H1 (cell line): ENCODE data around the gene ABHD2. TPM values are rescaled to one million over a fixed set of nuclear protein-coding genes. Genes with fewer than 3 reads are reported as not detected.

Experiments used
- CTCF ChIA-PET: fragments of 300-600 bp; sonication (Branson Sonifier 250); formaldehyde crosslinking; loops from one replicate; lab custom pipeline; 2021; ENCODE audit not compliant: partially characterized antibody; lab: Charles Lee
- POLR2A ChIA-PET: fragments of 300-600 bp; sonication (Branson Sonifier 250); formaldehyde crosslinking; loops from one replicate; lab custom pipeline; 2021; ENCODE audit warnings: inconsistent platforms; ENCODE audit not compliant: partially characterized antibody; lab: Charles Lee
- DNase-seq, 2 experiments: peaks; one replicate each; pipeline versions ENCODE4 v3.0.0 to v3.0.0-alpha.2; 2010 to 2022; ENCODE audit warnings: low spot score in 2 of 2, low read depth in 1 of 2, mixed read lengths in 1 of 2
- FAIRE-seq: peaks from 2 replicates; lab custom pipeline; 2011; peaks lifted over from hg19 to GRCh38; lab: Jason Lieb, UNC
- H2AFZ ChIP-seq: 2 replicates; pipeline ENCODE4 v1.8.1; 2012; ENCODE audit warnings: low read length, inconsistent platforms
- H2AK5ac ChIP-seq: 2 replicates; pipeline ENCODE4 v1.6.1; 2013; ENCODE audit warnings: low read depth, low read length
- H2BK120ac ChIP-seq: replicated peaks from 2 replicates; pipeline ENCODE3; 2013; ENCODE audit warnings: low read depth, low read length, inconsistent platforms
- H2BK12ac ChIP-seq: 2 replicates; pipeline ENCODE4 v1.6.1; 2013; ENCODE audit warnings: low read depth, low read length
- H2BK15ac ChIP-seq: 2 replicates; pipeline ENCODE4 v1.6.1; 2013; ENCODE audit warnings: low read length
- H2BK20ac ChIP-seq: 2 replicates; pipeline ENCODE4 v1.6.1; 2013; ENCODE audit warnings: low read length
- H2BK5ac ChIP-seq: 2 replicates; pipeline ENCODE4 v1.6.1; 2013; ENCODE audit warnings: low read depth, low read length
- H3K14ac ChIP-seq: 2 replicates; pipeline ENCODE4 v1.6.1; 2013; ENCODE audit warnings: inconsistent platforms; ENCODE audit not compliant: insufficient read length
- H3K18ac ChIP-seq: 2 replicates; pipeline ENCODE4 v1.6.1; 2013; ENCODE audit warnings: low read length; ENCODE audit errors: extremely low read depth
- H3K23ac ChIP-seq: 2 replicates; pipeline ENCODE4 v1.6.1; 2013; ENCODE audit warnings: inconsistent platforms; ENCODE audit not compliant: insufficient read length
- H3K23me2 ChIP-seq: 2 replicates; pipeline ENCODE4 v1.6.1; 2013; ENCODE audit warnings: low read depth, low read length
- H3K27ac ChIP-seq: 2 replicates; pipeline ENCODE4 v1.6.1; 2011; ENCODE audit warnings: low read depth, low read length, inconsistent platforms
- H3K27me3 ChIP-seq, 4 experiments: replicated peaks in 1 of 4; 1 replicate in 1 of 4; 2 replicates in 3 of 4; pipeline versions ENCODE4 v1.6.1 to v1.8.1; 2011 to 2013; ENCODE audit warnings: low read length in 3 of 4, mild to moderate bottlenecking in 3 of 4, inconsistent platforms in 2 of 4, mixed read lengths in 2 of 4, moderate library complexity in 1 of 4; ENCODE audit not compliant: control insufficient read depth in 3 of 4, insufficient read depth in 3 of 4; ENCODE audit errors: extremely low read depth in 1 of 4
- H3K36me3 ChIP-seq, 4 experiments: 2 replicates each; pipeline versions ENCODE4 v1.6.1 to v1.8.1; 2011 to 2013; ENCODE audit warnings: mild to moderate bottlenecking in 4 of 4, low read length in 3 of 4, moderate library complexity in 2 of 4, control low read depth in 1 of 4, inconsistent platforms in 1 of 4; ENCODE audit not compliant: insufficient read depth in 4 of 4, control insufficient read depth in 2 of 4
- H3K4ac ChIP-seq: replicated peaks from 2 replicates; pipeline ENCODE3; 2013; ENCODE audit warnings: low read length, low read depth, mixed read lengths, inconsistent platforms; ENCODE audit not compliant: insufficient read length
- H3K4me1 ChIP-seq, 4 experiments: replicated peaks in 1 of 4; 1 replicate in 1 of 4; 2 replicates in 3 of 4; pipeline versions ENCODE4 v1.6.1 to v1.8.1; 2011 to 2013; ENCODE audit warnings: low read length in 3 of 4, inconsistent platforms in 2 of 4, mixed read lengths in 1 of 4; ENCODE audit not compliant: insufficient read depth in 4 of 4, control insufficient read depth in 3 of 4
- H3K4me2 ChIP-seq, 2 experiments: 2 replicates each; pipeline versions ENCODE4 v1.6.1 to v1.8.1; 2011 to 2013; ENCODE audit warnings: low read depth in 2 of 2, low read length in 2 of 2, control low read depth in 1 of 2, inconsistent platforms in 1 of 2, mild to moderate bottlenecking in 1 of 2; ENCODE audit not compliant: insufficient read depth in 1 of 2
- H3K4me3 ChIP-seq, 4 experiments: fragments of 200-600, 300-600 bp in 1 of 4; sonication (generic), shearing (Covaris generic), sonication (Bioruptor Twin) in 1 of 4; 2 replicates each; pipeline versions ENCODE4 v1.5.1 to v1.8.1; 2011 to 2016; ENCODE audit warnings: low read length in 4 of 4, low read depth in 3 of 4, control low read depth in 2 of 4, inconsistent platforms in 2 of 4, mild to moderate bottlenecking in 2 of 4, mixed read lengths in 1 of 4, moderate library complexity in 1 of 4; ENCODE audit not compliant: insufficient read depth in 2 of 4; ENCODE audit errors: extremely low read depth in 1 of 4
- H3K56ac ChIP-seq: replicated peaks from 2 replicates; pipeline ENCODE3; 2013; ENCODE audit warnings: low read depth, mild to moderate bottlenecking, mixed read lengths, low read length, inconsistent platforms; ENCODE audit not compliant: insufficient read length
- H3K79me1 ChIP-seq: 2 replicates; pipeline ENCODE4 v1.6.1; 2013; ENCODE audit warnings: low read depth, low read length, control low read depth
- H3K79me2 ChIP-seq, 2 experiments: 2 replicates each; pipeline versions ENCODE4 v1.6.1 to v1.8.1; 2012 to 2013; ENCODE audit warnings: low read length in 2 of 2, mild to moderate bottlenecking in 2 of 2, inconsistent platforms in 1 of 2; ENCODE audit not compliant: insufficient read depth in 2 of 2, control insufficient read depth in 1 of 2
- H3K9ac ChIP-seq, 4 experiments: replicated peaks in 1 of 4; 1 replicate in 1 of 4; 2 replicates in 3 of 4; pipeline versions ENCODE4 v1.6.1 to v1.8.1; 2011 to 2013; ENCODE audit warnings: low read depth in 3 of 4, low read length in 3 of 4, control low read depth in 2 of 4, mild to moderate bottlenecking in 2 of 4, moderate library complexity in 2 of 4, inconsistent platforms in 1 of 4; ENCODE audit errors: extremely low read depth in 1 of 4
- H3K9me3 ChIP-seq, 2 experiments: 2 replicates each; pipeline versions ENCODE4 v1.6.1 to v1.8.1; 2012 to 2013; ENCODE audit warnings: mild to moderate bottlenecking in 2 of 2, moderate library complexity in 2 of 2, control low read depth in 1 of 2, inconsistent platforms in 1 of 2, low read depth in 1 of 2, low read length in 1 of 2, mixed read lengths in 1 of 2; ENCODE audit not compliant: insufficient read depth in 2 of 2
- H4K20me1 ChIP-seq, 2 experiments: replicated peaks in 1 of 2; 2 replicates each; pipeline versions ENCODE3 to v1.8.1; 2011 to 2013; ENCODE audit warnings: inconsistent platforms in 2 of 2, low read length in 2 of 2, mild to moderate bottlenecking in 1 of 2; ENCODE audit not compliant: insufficient read depth in 2 of 2, control insufficient read depth in 1 of 2
- H4K5ac ChIP-seq: 2 replicates; pipeline ENCODE4 v1.6.1; 2013; ENCODE audit warnings: low read length, low read depth, mixed read lengths, inconsistent platforms; ENCODE audit not compliant: insufficient read length
- H4K8ac ChIP-seq: 2 replicates; pipeline ENCODE4 v1.8.0; 2013; ENCODE audit warnings: mild to moderate bottlenecking, moderate library complexity, low read length, inconsistent platforms; ENCODE audit not compliant: insufficient read depth; ENCODE audit errors: extremely low read depth
- H4K91ac ChIP-seq: replicated peaks from 2 replicates; pipeline ENCODE3; 2013; ENCODE audit warnings: low read length, mixed read lengths, inconsistent platforms; ENCODE audit not compliant: insufficient read length
- BRCA1 ChIP-seq: IDR thresholded peaks from 2 replicates; pipeline ENCODE4 v1.6.1; 2012; ENCODE audit warnings: low read depth, low read length, improper control_type of control experiment
- CTBP2 ChIP-seq: IDR thresholded peaks from 2 replicates; pipeline ENCODE4 v1.7.0; 2011; ENCODE audit warnings: borderline replicate concordance, mild to moderate bottlenecking, moderate library complexity, mixed read lengths, low read length; ENCODE audit not compliant: insufficient read depth, insufficient read length
- KDM1A ChIP-seq: fragments of 200-600, 300-600 bp; sonication (generic); IDR thresholded peaks from 2 replicates; pipeline ENCODE4 v1.7.1; 2016; ENCODE audit warnings: mild to moderate bottlenecking, low read length, borderline replicate concordance
- MAX ChIP-seq: IDR thresholded peaks from 2 replicates; pipeline ENCODE4 v1.6.1; 2012; ENCODE audit warnings: inconsistent platforms
- RBBP5 ChIP-seq: IDR thresholded peaks from 2 replicates; pipeline ENCODE4 v1.7.1; 2012; ENCODE audit warnings: low read depth, mild to moderate bottlenecking, inconsistent platforms, low read length, moderate library complexity, borderline replicate concordance
- RNF2 ChIP-seq: fragments of 200-900, 300-1000 bp; sonication (generic); IDR thresholded peaks from 2 replicates; pipeline ENCODE4 v1.7.1; 2016; ENCODE audit warnings: borderline replicate concordance, low read depth, mild to moderate bottlenecking, antibody characterized with exemption, low read length; ENCODE audit not compliant: poor library complexity, severe bottlenecking; ENCODE audit errors: missing control alignments
- SIRT6 ChIP-seq: IDR thresholded peaks from one replicate; pipeline ENCODE4 v1.7.1; 2012; ENCODE audit warnings: low read length, inconsistent platforms
- SIX5 ChIP-seq: IDR thresholded peaks from 2 replicates; pipeline ENCODE4 v1.6.1; 2011; ENCODE audit warnings: mild to moderate bottlenecking, low read depth, low read length
- SP4 ChIP-seq: IDR thresholded peaks from 2 replicates; pipeline ENCODE4 v1.6.1; 2012; ENCODE audit warnings: low read length, inconsistent platforms
- TAF1 ChIP-seq: IDR thresholded peaks from 2 replicates; pipeline ENCODE4 v1.6.1; 2011; ENCODE audit warnings: mild to moderate bottlenecking, low read depth, low read length
- TAF7 ChIP-seq: optimal IDR thresholded peaks from 2 replicates; pipeline ENCODE3; 2011; ENCODE audit warnings: low read depth, mild to moderate bottlenecking, inconsistent platforms, low read length, moderate library complexity, borderline replicate concordance
- TBP ChIP-seq: IDR thresholded peaks from 2 replicates; pipeline ENCODE4 v1.6.1; 2011; ENCODE audit warnings: low read depth, low read length, improper control_type of control experiment
- WGBS, 2 experiments: shearing (Covaris generic) in 1 of 2; methylation state at CpG; one replicate each; pipeline versions ENCODE4 v1.1.6 to v1.1.7; 2013 to 2015; ENCODE audit warnings: low lambda C conversion rate in 2 of 2, mixed read lengths in 2 of 2, inconsistent platforms in 1 of 2, low coverage in 1 of 2, missing lambda C conversion rate in 1 of 2; ENCODE audit not compliant: insufficient replicate concordance in 2 of 2, insufficient coverage in 1 of 2, insufficient read length in 1 of 2; ENCODE audit errors: extremely low coverage in 1 of 2, missing lambda C conversion rate in 1 of 2; 5-methylcytosine and 5-hydroxymethylcytosine counted together
- polyA plus RNA-seq, 7 experiments: library from polyadenylated mRNA; depleted of rRNA in 3 of 7; stranded (reverse) in 5 of 7; unstranded in 2 of 7; fragments of >200 nt in 5 of 7; fragments of 200-250 nt in 2 of 7; gene quantifications; 1 replicate in 5 of 7; 2 replicates in 1 of 7; 4 replicates in 1 of 7; pipeline versions ENCODE4 v1.2.1 to v1.2.3, GENCODE V29; 2011 to 2013; ENCODE audit warnings: missing spikeins in 2 of 7, mixed read lengths in 2 of 7
- total RNA-seq: library from RNA; stranded (reverse); fragmentation: NEBNext Ultra II Directional; extraction: Animal tissue kit (Norgen Biotek cat#: 25700); gene quantifications from 2 replicates; pipeline ENCODE4 v1.2.1, GENCODE V29; 2021

Gene ABHD2
- total and polyA plus RNA-seq, 2 of the 8 experiments (the other 6 are each of a cell fraction or from before 2014, with no cell fraction given) = 9.1 to 23.7 TPM

GRCh38 chr15:89163271-89164055 lies 75.2 kb downstream of the ABHD2 start:
- Histone ChIP-seq H3K36me3 (no peaks in the 10 kb centered on the region), H3K27ac (no peak overlapping the region), H2BK12ac (no peak overlapping the region), H2BK20ac (no peak overlapping the region), H3K4me3 (no peak overlapping the region), H2BK15ac (no peak overlapping the region), H3K9me3 (no peaks in the 10 kb centered on the region), H3K23ac (no peak overlapping the region), H4K5ac (no peak overlapping the region), H3K23me2 (no peaks in the 10 kb centered on the region), H3K14ac (no peak overlapping the region), H2AFZ (no peak overlapping the region), H3K9ac (no peak overlapping the region), H3K18ac (no peak overlapping the region), H4K20me1 (no peaks in the 10 kb centered on the region), H3K56ac (no peak overlapping the region), H4K91ac (no peak overlapping the region), H2BK120ac (no peak overlapping the region), H3K79me2 (no peaks in the 10 kb centered on the region), H3K4me2 (no peak overlapping the region), H3K4me1 (peaks cover 0 to 10% (median 6%) of the 10 kb centered on the region in 4 experiments; a peak in 2 of 7 replicates), H3K27me3 (no peaks in the 10 kb centered on the region), H3K79me1 (no peaks in the 10 kb centered on the region), H3K4ac (no peak overlapping the region), H2BK5ac (no peak overlapping the region), H2AK5ac (no peak overlapping the region), H4K8ac (no peak overlapping the region)
- FAIRE-seq = no peak
- ChIA-PET POLR2A (interaction anchor here (1.6 kb wide), 1 partner anchor 22 kb away, joined by 3 read pairs; no protein-coding TSS in a partner anchor), CTCF (interaction anchor here (1.2 to 8.1 kb wide), 3 partner anchors 8 to 106 kb away, joined by 4 to 60 read pairs (median 6); no protein-coding TSS in a partner anchor)
- WGBS, 2 experiments = 86% methylated on average over 5 of the region's 5 CpGs; no CpG with 5 or more reads in 1 of the 2 experiments
- no peak for DNase-seq
- no peak for TF ChIP-seq TBP
- TF ChIP-seq TAF7 = no peak
- no peak for TF ChIP-seq SIX5
- no peak for TF ChIP-seq RNF2
- TF ChIP-seq KDM1A = no peak
- TF ChIP-seq CTBP2 = no peak
- no peak for TF ChIP-seq SP4
- TF ChIP-seq RBBP5 = no peak
- TF ChIP-seq SIRT6 = no peak
- no peak for TF ChIP-seq TAF1
- no peak for TF ChIP-seq BRCA1
- no peak for TF ChIP-seq MAX
